Karpas-422 (cell line): ENCODE measurements around the gene CRISP3. TPM values are rescaled to one million over a fixed set of nuclear protein-coding genes. Genes with fewer than 3 reads are reported as not detected.

Experiments used
- DNase-seq: peaks from one replicate; pipeline ENCODE4 v3.0.0-alpha.2; 2015
- H2AFZ ChIP-seq: fragments of 200-600 bp; sonication (generic); 2 replicates; pipeline ENCODE4 v1.6.1; 2014; ENCODE audit warnings: antibody characterized with exemption, low read length, mixed read lengths
- H3K27ac ChIP-seq: fragments of 200-600 bp; sonication (generic); 2 replicates; pipeline ENCODE4 v1.5.1; 2014; ENCODE audit warnings: mild to moderate bottlenecking, low read length, moderate library complexity
- H3K27me3 ChIP-seq: fragments of 200-600 bp; sonication (generic); 2 replicates; pipeline ENCODE4 v1.6.1; 2014; ENCODE audit warnings: low read length, mixed read lengths
- H3K36me3 ChIP-seq: fragments of 200-600 bp; sonication (generic); 2 replicates; pipeline ENCODE4 v1.6.1; 2014; ENCODE audit warnings: low read length, mixed read lengths; ENCODE audit not compliant: insufficient read depth
- H3K4me1 ChIP-seq: fragments of 200-600 bp; sonication (generic); 2 replicates; pipeline ENCODE4 v1.6.1; 2014; ENCODE audit warnings: mild to moderate bottlenecking, low read length, mixed read lengths
- H3K4me2 ChIP-seq: fragments of 200-600 bp; sonication (generic); 2 replicates; pipeline ENCODE4 v1.6.1; 2014; ENCODE audit warnings: low read length, low read depth, mild to moderate bottlenecking; ENCODE audit not compliant: poor library complexity, severe bottlenecking
- H3K4me3 ChIP-seq: fragments of 200-600 bp; sonication (generic); 2 replicates; pipeline ENCODE4 v1.5.1; 2014; ENCODE audit warnings: mild to moderate bottlenecking, antibody characterized with exemption, low read length, mixed read lengths
- H3K79me2 ChIP-seq: fragments of 200-600 bp; sonication (generic); 2 replicates; pipeline ENCODE4 v1.6.1; 2014; ENCODE audit warnings: mild to moderate bottlenecking, low read length, mixed read lengths
- H3K9ac ChIP-seq: fragments of 200-600 bp; sonication (generic); 2 replicates; pipeline ENCODE4 v1.6.0; 2014; ENCODE audit warnings: low read length
- H3K9me2 ChIP-seq: fragments of 200-600 bp; sonication (generic), shearing (Covaris generic); replicated peaks from 2 replicates; pipeline ENCODE4 v1.6.0; 2014; ENCODE audit warnings: mild to moderate bottlenecking, low read length, moderate library complexity; ENCODE audit not compliant: insufficient read depth
- H3K9me3 ChIP-seq: fragments of 300-700, 200-600 bp; sonication (generic); 2 replicates; pipeline ENCODE4 v1.6.1; 2014; ENCODE audit warnings: low read length, mixed read lengths
- H4K20me1 ChIP-seq: fragments of 200-600 bp; sonication (generic); 2 replicates; pipeline ENCODE4 v1.6.1; 2014; ENCODE audit warnings: mild to moderate bottlenecking, antibody characterized with exemption, low read length, low read depth; ENCODE audit not compliant: insufficient read depth
- total RNA-seq: library from RNA; depleted of rRNA; stranded (reverse); fragments of >200 nt; shearing (Covaris generic); gene quantifications from 2 replicates; pipeline ENCODE4 v1.2.3, GENCODE V29; 2014; ENCODE audit warnings: low replicate concordance; rRNA removed

CRISP3 gene
- not detected in 2 replicates for total RNA-seq

- H3K79me2 ChIP-seq: no peaks in the 10 kb centered on the region
- no peaks in the 10 kb centered on the region for H3K4me1 ChIP-seq
- no peak within 1 kb of the TSS for H2AFZ ChIP-seq
- no peak within 1 kb of the TSS for H3K4me2 ChIP-seq
- no peaks in the 10 kb centered on the region for H3K36me3 ChIP-seq
- no peaks in the 10 kb centered on the region for H4K20me1 ChIP-seq
- H3K9me3 ChIP-seq: no peaks in the 10 kb centered on the region
- no peak within 1 kb of the TSS for H3K27ac ChIP-seq
- no peak within 1 kb of the TSS for H3K4me3 ChIP-seq
- DNase-seq: no peak
- no peaks in the 10 kb centered on the region for H3K27me3 ChIP-seq
- no peaks in the 10 kb centered on the region for H3K9me2 ChIP-seq
- no peak within 1 kb of the TSS for H3K9ac ChIP-seq
Measured at GRCh38 chr6:49744259-49744658, at the start of gene CRISP3. Gene CRISP3 (minus strand): TSS chr6:49744388. CDS start chr6:49744367, 21 bp downstream.

- Histone ChIP-seq H3K9ac (no peak overlapping the region), H3K27me3 (no peaks in the 10 kb centered on the region), H3K36me3 (no peaks in the 10 kb centered on the region), H3K4me3 (no peak overlapping the region), H4K20me1 (no peaks in the 10 kb centered on the region), H3K4me1 (no peaks in the 10 kb centered on the region), H3K27ac (no peak overlapping the region), H3K4me2 (no peak overlapping the region), H3K9me2 (no peaks in the 10 kb centered on the region), H3K79me2 (no peaks in the 10 kb centered on the region), H3K9me3 (no peaks in the 10 kb centered on the region), H2AFZ (no peak overlapping the region)
- no peak for DNase-seq
Measured at GRCh38 chr6:49790341-49790740, 46.2 kb upstream of the CRISP3 start.

GRCh38 chr6:49787176-49787575 lies 43.0 kb upstream of the CRISP3 start, which contains the start of gene PGK2:
Gene PGK2 (minus strand): TSS chr6:49787285. CDS start chr6:49787187, 98 bp downstream.
- Histone ChIP-seq H3K4me3 (no peak within 1 kb of the TSS), H3K9me2 (no peaks in the 10 kb centered on the region; the same call in 1 of the 2 replicates), H3K4me2 (no peak within 1 kb of the TSS), H4K20me1 (no peaks in the 10 kb centered on the region), H3K36me3 (no peaks in the 10 kb centered on the region), H3K79me2 (no peaks in the 10 kb centered on the region), H3K4me1 (no peaks in the 10 kb centered on the region), H2AFZ (no peak within 1 kb of the TSS), H3K9ac (no peak within 1 kb of the TSS), H3K27ac (no peak within 1 kb of the TSS), H3K27me3 (no peaks in the 10 kb centered on the region), H3K9me3 (no peaks in the 10 kb centered on the region)
- peak; percentile 46 for DNase-seq

GRCh38 chr6:49784272-49784671 lies 40.1 kb upstream of the CRISP3 start:
- Histone ChIP-seq H3K79me2 (no peaks in the 10 kb centered on the region), H3K9me2 (no peaks in the 10 kb centered on the region; the same call in 1 of the 2 replicates), H3K27ac (no peak overlapping the region), H3K4me2 (no peak overlapping the region), H4K20me1 (no peaks in the 10 kb centered on the region), H3K36me3 (no peaks in the 10 kb centered on the region), H3K27me3 (no peaks in the 10 kb centered on the region), H3K9me3 (no peaks in the 10 kb centered on the region), H3K9ac (no peak overlapping the region), H2AFZ (no peak overlapping the region), H3K4me3 (no peak overlapping the region), H3K4me1 (no peaks in the 10 kb centered on the region)
- DNase-seq: no peak

GRCh38 chr6:49782725-49783124 lies 38.5 kb upstream of the CRISP3 start:
- H3K27me3 ChIP-seq: no peaks in the 10 kb centered on the region
- no peak overlapping the region for H3K4me2 ChIP-seq
- H3K79me2 ChIP-seq: no peaks in the 10 kb centered on the region
- H2AFZ ChIP-seq: no peak overlapping the region
- H3K36me3 ChIP-seq: no peaks in the 10 kb centered on the region
- H3K27ac ChIP-seq: no peak overlapping the region
- no peaks in the 10 kb centered on the region; the same call in 1 of the 2 replicates for H3K9me2 ChIP-seq
- H3K4me3 ChIP-seq: no peak overlapping the region
- no peaks in the 10 kb centered on the region for H3K9me3 ChIP-seq
- no peak for DNase-seq
- no peaks in the 10 kb centered on the region for H4K20me1 ChIP-seq
- H3K9ac ChIP-seq: no peak overlapping the region
- H3K4me1 ChIP-seq: no peaks in the 10 kb centered on the region

- Histone ChIP-seq H4K20me1 (no peaks in the 10 kb centered on the region), H2AFZ (no peak overlapping the region), H3K4me3 (no peak overlapping the region), H3K4me2 (no peak overlapping the region), H3K9me3 (no peaks in the 10 kb centered on the region), H3K36me3 (no peaks in the 10 kb centered on the region), H3K9me2 (no peaks in the 10 kb centered on the region; the same call in 1 of the 2 replicates), H3K9ac (no peak overlapping the region), H3K79me2 (no peaks in the 10 kb centered on the region), H3K27ac (no peak overlapping the region), H3K4me1 (no peaks in the 10 kb centered on the region), H3K27me3 (no peaks in the 10 kb centered on the region)
- no peak for DNase-seq
Measured at GRCh38 chr6:49782293-49782692, 38.1 kb upstream of the CRISP3 start.

GRCh38 chr6:49776444-49776843 lies 32.3 kb upstream of the CRISP3 start:
- Histone ChIP-seq H3K36me3 (no peaks in the 10 kb centered on the region), H3K4me2 (no peak overlapping the region), H3K79me2 (no peaks in the 10 kb centered on the region), H3K4me1 (no peaks in the 10 kb centered on the region), H2AFZ (no peak overlapping the region), H3K9me2 (0 out of 2 replicates have a peak, but pooled peaks cover 3% of the 10 kb centered on the region), H3K9ac (no peak overlapping the region), H3K4me3 (no peak overlapping the region), H4K20me1 (no peaks in the 10 kb centered on the region), H3K27ac (no peak overlapping the region), H3K27me3 (no peaks in the 10 kb centered on the region), H3K9me3 (no peaks in the 10 kb centered on the region)
- DNase-seq: no peak

- Histone ChIP-seq H4K20me1 (no peaks in the 10 kb centered on the region), H3K79me2 (no peaks in the 10 kb centered on the region), H3K36me3 (no peaks in the 10 kb centered on the region), H3K4me1 (no peaks in the 10 kb centered on the region), H3K9ac (no peak overlapping the region), H3K4me3 (no peak overlapping the region), H2AFZ (no peak overlapping the region), H3K9me3 (no peaks in the 10 kb centered on the region), H3K4me2 (no peak overlapping the region), H3K9me2 (0 out of 2 replicates have a peak, but pooled peaks cover 3% of the 10 kb centered on the region), H3K27me3 (no peaks in the 10 kb centered on the region), H3K27ac (no peak overlapping the region)
- DNase-seq: no peak
Measured at GRCh38 chr6:49775043-49775442, 30.9 kb upstream of the CRISP3 start.
